SK-N-SH (cell line): ENCODE measurements around the gene CYP27C1. TPM values are rescaled to one million over a fixed set of nuclear protein-coding genes. Genes with fewer than 3 reads are reported as not detected.

ENCODE experiments used
- CTCF ChIA-PET: fragments of 300-600, 350-600 bp; formaldehyde crosslinking; extraction: SDS; loops from one replicate; lab custom pipeline; 2021; lab: Yijun Ruan, JAX
- POLR2A ChIA-PET: fragments of 350-600 bp; sonication (Branson Sonifier 250); formaldehyde crosslinking; extraction: SDS; loops from one replicate; lab custom pipeline; 2020; ENCODE audit warnings: antibody characterized with exemption, inconsistent platforms; lab: Yijun Ruan, JAX
- DNase-seq: peaks from one replicate; pipeline ENCODE4 v3.0.0; 2012
- H2AFZ ChIP-seq: fragments of 200-600 bp; sonication (generic); 2 replicates; pipeline ENCODE4 v1.8.1; 2016; ENCODE audit warnings: antibody characterized with exemption, mild to moderate bottlenecking, low read depth
- H3F3A ChIP-seq: fragments of 200-600 bp; sonication (generic); replicated peaks from 2 replicates; pipeline ENCODE3; 2016; ENCODE audit warnings: antibody characterized with exemption, mild to moderate bottlenecking; ENCODE audit not compliant: insufficient read depth
- H3K27ac ChIP-seq, 2 experiments: fragments of 200-500 bp in 1 of 2; fragments of 200-600 bp in 1 of 2; sonication (Bioruptor generic) in 1 of 2; sonication (generic), shearing (Covaris generic) in 1 of 2; 2 replicates each; pipeline versions ENCODE4 v1.5.1 to v1.6.1; 2014 to 2016; ENCODE audit warnings: low read depth in 2 of 2, inconsistent platforms in 1 of 2, low read length in 1 of 2, mild to moderate bottlenecking in 1 of 2, mixed read lengths in 1 of 2
- H3K27me3 ChIP-seq: fragments of 200-600 bp; sonication (generic), shearing (Covaris generic); 2 replicates; pipeline ENCODE4 v1.6.1; 2016; ENCODE audit warnings: mixed run types; ENCODE audit not compliant: insufficient read depth
- H3K36me3 ChIP-seq, 2 experiments: fragments of 200-500 bp in 1 of 2; fragments of 200-600 bp in 1 of 2; sonication (Bioruptor generic) in 1 of 2; sonication (generic) in 1 of 2; replicated peaks in 1 of 2; 2 replicates each; pipeline versions ENCODE3 to v1.5.1; 2014 to 2016; ENCODE audit warnings: low read length in 1 of 2, mild to moderate bottlenecking in 1 of 2; ENCODE audit not compliant: insufficient read depth in 2 of 2, control insufficient read depth in 1 of 2
- H3K4me1 ChIP-seq, 2 experiments: fragments of 200-500 bp in 1 of 2; fragments of 200-600 bp in 1 of 2; sonication (Bioruptor generic) in 1 of 2; sonication (generic), shearing (Covaris generic) in 1 of 2; 2 replicates each; pipeline versions ENCODE4 v1.5.1 to v1.6.1; 2014 to 2016; ENCODE audit warnings: low read depth in 1 of 2, low read length in 1 of 2, mixed run types in 1 of 2; ENCODE audit not compliant: insufficient read depth in 2 of 2, control insufficient read depth in 1 of 2
- H3K4me2 ChIP-seq: fragments of 200-600 bp; sonication (generic), shearing (Covaris generic); 2 replicates; pipeline ENCODE4 v1.6.1; 2017; ENCODE audit warnings: mixed run types
- H3K4me3 ChIP-seq, 2 experiments: fragments of 200-500 bp in 1 of 2; fragments of 200-600 bp in 1 of 2; sonication (Bioruptor generic) in 1 of 2; sonication (generic), shearing (Covaris generic) in 1 of 2; 2 replicates each; pipeline versions ENCODE4 v1.5.1 to v1.8.1; 2014 to 2016; ENCODE audit warnings: low read depth in 2 of 2, inconsistent platforms in 1 of 2, low read length in 1 of 2, mild to moderate bottlenecking in 1 of 2, mixed read lengths in 1 of 2, moderate library complexity in 1 of 2
- H3K79me2 ChIP-seq: fragments of 200-600 bp; sonication (generic); 2 replicates; pipeline ENCODE4 v1.8.1; 2017; ENCODE audit warnings: mild to moderate bottlenecking; ENCODE audit not compliant: insufficient read depth
- H3K9ac ChIP-seq: fragments of 200-600 bp; sonication (generic); 2 replicates; pipeline ENCODE4 v1.6.1; 2017; ENCODE audit warnings: mixed run types
- H3K9me2 ChIP-seq: fragments of 200-600 bp; sonication (generic); 2 replicates; pipeline ENCODE4 v1.6.1; 2017; ENCODE audit warnings: mixed run types
- H3K9me3 ChIP-seq: fragments of 200-600 bp; sonication (generic); 2 replicates; pipeline ENCODE4 v1.6.1; 2017; ENCODE audit warnings: mixed run types, mild to moderate bottlenecking, moderate library complexity
- H4K20me1 ChIP-seq: fragments of 200-600 bp; sonication (generic); 2 replicates; pipeline ENCODE4 v1.6.1; 2017; ENCODE audit warnings: mild to moderate bottlenecking, mixed run types; ENCODE audit not compliant: insufficient read depth
- ELF1 ChIP-seq: IDR thresholded peaks from 2 replicates; pipeline ENCODE4 v1.4.0; 2012
- EP300 ChIP-seq, 2 experiments: IDR thresholded peaks; 2 replicates each; pipeline versions ENCODE4 v1.4.0 to v1.6.1; 2012; ENCODE audit warnings: borderline replicate concordance in 1 of 2, low read depth in 1 of 2, low read length in 1 of 2
- FOSL2 ChIP-seq: IDR thresholded peaks from 2 replicates; pipeline ENCODE4 v1.4.0; 2012; ENCODE audit warnings: low read depth, mild to moderate bottlenecking, moderate library complexity, borderline replicate concordance
- FOXM1 ChIP-seq: IDR thresholded peaks from 2 replicates; pipeline ENCODE4 v1.4.0; 2012; ENCODE audit warnings: low read depth, mild to moderate bottlenecking
- GATA2 ChIP-seq: sonication (generic); formaldehyde crosslinking; IDR thresholded peaks from 2 replicates; pipeline ENCODE4 v1.5.0; 2020; ENCODE audit warnings: mild to moderate bottlenecking, missing genetic modification reagents
- MXI1 ChIP-seq: IDR thresholded peaks from 2 replicates; pipeline ENCODE4 v1.6.1; 2012; ENCODE audit warnings: mild to moderate bottlenecking, low read depth, low read length, improper control_type of control experiment
- RFX5 ChIP-seq: IDR thresholded peaks from 2 replicates; pipeline ENCODE4 v1.6.1; 2012; ENCODE audit warnings: mild to moderate bottlenecking, improper control_type of control experiment, low read length
- SIN3A ChIP-seq: IDR thresholded peaks from 2 replicates; pipeline ENCODE4 v1.6.1; 2012; ENCODE audit warnings: low read depth, mild to moderate bottlenecking, low read length, moderate library complexity, borderline replicate concordance
- TAF1 ChIP-seq: IDR thresholded peaks from 2 replicates; pipeline ENCODE4 v1.6.1; 2012; ENCODE audit warnings: low read depth, mild to moderate bottlenecking, low read length, moderate library complexity, borderline replicate concordance
- WGBS: methylation state at CpG from one replicate; pipeline ENCODE4 v1.1.6; 2017; ENCODE audit warnings: low lambda C conversion rate; 5-methylcytosine and 5-hydroxymethylcytosine counted together
- polyA plus RNA-seq, 3 experiments: library from polyadenylated mRNA; depleted of rRNA; stranded (reverse); fragments of >200 nt; gene quantifications; 2 replicates each; pipeline ENCODE4 v1.2.3, GENCODE V29; 2012
- TF ChIP-seq, protein P1 (sequence below): IDR thresholded peaks from 2 replicates; pipeline ENCODE4 v1.6.1; 2012; ENCODE audit warnings: mild to moderate bottlenecking, low read depth, low read length, moderate library complexity
- TF ChIP-seq, protein P2 (sequence below): IDR thresholded peaks from 2 replicates; pipeline ENCODE4; 2012
- TF ChIP-seq, protein P3 (sequence below): fragments of 200-600 bp; sonication (generic); IDR thresholded peaks from 2 replicates; pipeline ENCODE4 v1.6.1; 2017; ENCODE audit warnings: antibody characterized with exemption, mild to moderate bottlenecking, moderate library complexity
- TF ChIP-seq, protein P4 (sequence below): IDR thresholded peaks from 2 replicates; pipeline ENCODE4 v1.4.0; 2012; ENCODE audit warnings: low read depth, borderline replicate concordance

The CYP27C1 gene
- polyA plus RNA-seq, 1 of the 3 experiments (the other 2 are of a cell fraction) = not detected

DNA sequence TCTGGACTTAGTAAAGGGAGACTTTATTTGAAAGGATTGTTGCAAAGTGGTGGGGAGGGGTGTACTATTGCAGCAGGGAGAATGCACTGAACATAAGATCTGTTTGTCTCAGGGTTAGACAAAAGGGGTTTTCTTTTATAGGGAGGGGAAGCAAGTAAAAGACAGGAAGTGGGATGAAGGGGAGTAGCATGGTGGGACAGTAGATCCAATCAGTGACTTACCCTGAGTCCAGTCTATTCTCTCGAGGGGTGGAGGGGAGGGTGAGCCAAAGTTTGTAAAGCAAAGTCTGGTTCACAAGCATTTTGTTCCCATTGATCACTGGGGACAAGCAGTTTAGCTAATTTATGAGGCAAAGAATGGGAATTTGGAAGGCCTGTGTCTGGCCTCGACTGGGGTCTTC lies 35.0 kb upstream of the CYP27C1 start:
- no peak overlapping the region for H3K9ac ChIP-seq
- H3K27me3 ChIP-seq = no peaks in the 10 kb centered on the region
- no peaks in the 10 kb centered on the region for H3F3A ChIP-seq
- H3K9me3 ChIP-seq = no peaks in the 10 kb centered on the region
- no peaks in the 10 kb centered on the region for H3K9me2 ChIP-seq
- no peak overlapping the region for H3K27ac ChIP-seq
- WGBS = 86% methylated on average over 2 of the region's 2 CpGs
- DNase-seq = no peak
- CTCF ChIA-PET = no interaction called here
- no peak overlapping the region for H3K4me2 ChIP-seq
- TF ChIP-seq GATA2 (CRISPR knock-in tag) = no peak
- no peak for TF ChIP-seq MXI1
- TF ChIP-seq, protein P1, sequence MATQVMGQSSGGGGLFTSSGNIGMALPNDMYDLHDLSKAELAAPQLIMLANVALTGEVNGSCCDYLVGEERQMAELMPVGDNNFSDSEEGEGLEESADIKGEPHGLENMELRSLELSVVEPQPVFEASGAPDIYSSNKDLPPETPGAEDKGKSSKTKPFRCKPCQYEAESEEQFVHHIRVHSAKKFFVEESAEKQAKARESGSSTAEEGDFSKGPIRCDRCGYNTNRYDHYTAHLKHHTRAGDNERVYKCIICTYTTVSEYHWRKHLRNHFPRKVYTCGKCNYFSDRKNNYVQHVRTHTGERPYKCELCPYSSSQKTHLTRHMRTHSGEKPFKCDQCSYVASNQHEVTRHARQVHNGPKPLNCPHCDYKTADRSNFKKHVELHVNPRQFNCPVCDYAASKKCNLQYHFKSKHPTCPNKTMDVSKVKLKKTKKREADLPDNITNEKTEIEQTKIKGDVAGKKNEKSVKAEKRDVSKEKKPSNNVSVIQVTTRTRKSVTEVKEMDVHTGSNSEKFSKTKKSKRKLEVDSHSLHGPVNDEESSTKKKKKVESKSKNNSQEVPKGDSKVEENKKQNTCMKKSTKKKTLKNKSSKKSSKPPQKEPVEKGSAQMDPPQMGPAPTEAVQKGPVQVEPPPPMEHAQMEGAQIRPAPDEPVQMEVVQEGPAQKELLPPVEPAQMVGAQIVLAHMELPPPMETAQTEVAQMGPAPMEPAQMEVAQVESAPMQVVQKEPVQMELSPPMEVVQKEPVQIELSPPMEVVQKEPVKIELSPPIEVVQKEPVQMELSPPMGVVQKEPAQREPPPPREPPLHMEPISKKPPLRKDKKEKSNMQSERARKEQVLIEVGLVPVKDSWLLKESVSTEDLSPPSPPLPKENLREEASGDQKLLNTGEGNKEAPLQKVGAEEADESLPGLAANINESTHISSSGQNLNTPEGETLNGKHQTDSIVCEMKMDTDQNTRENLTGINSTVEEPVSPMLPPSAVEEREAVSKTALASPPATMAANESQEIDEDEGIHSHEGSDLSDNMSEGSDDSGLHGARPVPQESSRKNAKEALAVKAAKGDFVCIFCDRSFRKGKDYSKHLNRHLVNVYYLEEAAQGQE = no peak
- no peak for TF ChIP-seq FOXM1
- TF ChIP-seq ELF1 = no peak
- TF ChIP-seq, all 33 proteins: peak for 0
- POLR2A ChIA-PET = no interaction called here
- H3K79me2 ChIP-seq = no peaks in the 10 kb centered on the region
- H3K4me1 ChIP-seq = no peaks in the 10 kb centered on the region
- H3K4me3 ChIP-seq = no peak overlapping the region
- peaks cover 16 to 38% of the 10 kb centered on the region in 2 experiments for H3K36me3 ChIP-seq
- no peaks in the 10 kb centered on the region for H4K20me1 ChIP-seq
- no peak overlapping the region for H2AFZ ChIP-seq

DNA sequence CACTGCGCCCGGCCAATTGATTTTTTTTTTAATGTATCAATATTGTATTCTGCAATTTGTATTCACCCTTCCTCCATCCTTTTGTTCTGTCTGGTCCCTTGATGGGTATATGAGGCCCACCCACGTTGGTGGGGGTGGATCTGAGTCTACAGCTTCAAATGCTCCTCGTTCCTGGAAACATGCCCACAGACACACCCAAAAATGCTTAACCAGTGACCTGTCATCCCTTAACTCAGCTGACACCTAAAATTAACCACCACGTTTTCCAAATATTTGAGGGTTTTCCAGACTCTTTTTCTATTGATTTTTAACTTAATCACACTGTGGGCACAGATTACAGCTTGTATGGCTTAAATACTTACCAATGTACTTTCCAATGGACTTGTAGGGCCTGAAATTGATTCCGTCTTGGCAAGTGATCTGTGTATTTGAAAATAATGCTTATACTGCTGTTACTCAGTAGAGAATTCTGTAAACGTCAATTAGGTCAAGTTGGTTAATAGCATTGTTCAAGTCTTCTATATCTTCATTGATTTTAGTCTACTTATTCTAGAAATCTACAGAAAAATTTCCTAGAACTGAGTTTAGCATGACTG lies 34.4 kb upstream of the CYP27C1 start:
- no peak overlapping the region for H3K27ac ChIP-seq
- H3K9ac ChIP-seq = no peak overlapping the region
- H3K4me3 ChIP-seq = no peak overlapping the region
- no peaks in the 10 kb centered on the region for H3K79me2 ChIP-seq
- ChIA-PET POLR2A (no interaction called here), CTCF (interaction anchor here (0.7 kb wide), 1 partner anchor 70 kb away, joined by 3 read pairs; no protein-coding TSS in a partner anchor)
- 80% methylated on average over 7 of the region's 7 CpGs for WGBS
- H3K9me3 ChIP-seq = no peaks in the 10 kb centered on the region
- H3K36me3 ChIP-seq = peaks cover 16 to 32% of the 10 kb centered on the region in 2 experiments
- H4K20me1 ChIP-seq = no peaks in the 10 kb centered on the region
- H3F3A ChIP-seq = no peaks in the 10 kb centered on the region
- no peak for DNase-seq
- H2AFZ ChIP-seq = no peak overlapping the region
- H3K4me1 ChIP-seq = no peaks in the 10 kb centered on the region
- H3K27me3 ChIP-seq = no peaks in the 10 kb centered on the region
- no peaks in the 10 kb centered on the region for H3K9me2 ChIP-seq
- H3K4me2 ChIP-seq = no peak overlapping the region
- TF ChIP-seq FOSL2 (no peak), GATA2 (CRISPR knock-in tag) (no peak), ELF1 (no peak), SIN3A (no peak), RFX5 (no peak), EP300 (IDR thresholded peaks at IDR 0.05; ENCODE audit: borderline replicate concordance in 1 of 2, low read depth in 1 of 2, low read length in 1 of 2) (no peak), TAF1 (no peak)
- TF ChIP-seq, protein P1 = no peak
- TF ChIP-seq, protein P2, sequence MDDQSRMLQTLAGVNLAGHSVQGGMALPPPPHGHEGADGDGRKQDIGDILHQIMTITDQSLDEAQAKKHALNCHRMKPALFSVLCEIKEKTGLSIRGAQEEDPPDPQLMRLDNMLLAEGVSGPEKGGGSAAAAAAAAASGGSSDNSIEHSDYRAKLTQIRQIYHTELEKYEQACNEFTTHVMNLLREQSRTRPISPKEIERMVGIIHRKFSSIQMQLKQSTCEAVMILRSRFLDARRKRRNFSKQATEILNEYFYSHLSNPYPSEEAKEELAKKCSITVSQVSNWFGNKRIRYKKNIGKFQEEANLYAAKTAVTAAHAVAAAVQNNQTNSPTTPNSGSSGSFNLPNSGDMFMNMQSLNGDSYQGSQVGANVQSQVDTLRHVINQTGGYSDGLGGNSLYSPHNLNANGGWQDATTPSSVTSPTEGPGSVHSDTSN = no peak
- TF ChIP-seq, protein P3, sequence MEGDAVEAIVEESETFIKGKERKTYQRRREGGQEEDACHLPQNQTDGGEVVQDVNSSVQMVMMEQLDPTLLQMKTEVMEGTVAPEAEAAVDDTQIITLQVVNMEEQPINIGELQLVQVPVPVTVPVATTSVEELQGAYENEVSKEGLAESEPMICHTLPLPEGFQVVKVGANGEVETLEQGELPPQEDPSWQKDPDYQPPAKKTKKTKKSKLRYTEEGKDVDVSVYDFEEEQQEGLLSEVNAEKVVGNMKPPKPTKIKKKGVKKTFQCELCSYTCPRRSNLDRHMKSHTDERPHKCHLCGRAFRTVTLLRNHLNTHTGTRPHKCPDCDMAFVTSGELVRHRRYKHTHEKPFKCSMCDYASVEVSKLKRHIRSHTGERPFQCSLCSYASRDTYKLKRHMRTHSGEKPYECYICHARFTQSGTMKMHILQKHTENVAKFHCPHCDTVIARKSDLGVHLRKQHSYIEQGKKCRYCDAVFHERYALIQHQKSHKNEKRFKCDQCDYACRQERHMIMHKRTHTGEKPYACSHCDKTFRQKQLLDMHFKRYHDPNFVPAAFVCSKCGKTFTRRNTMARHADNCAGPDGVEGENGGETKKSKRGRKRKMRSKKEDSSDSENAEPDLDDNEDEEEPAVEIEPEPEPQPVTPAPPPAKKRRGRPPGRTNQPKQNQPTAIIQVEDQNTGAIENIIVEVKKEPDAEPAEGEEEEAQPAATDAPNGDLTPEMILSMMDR = no peak
- TF ChIP-seq, protein P4, sequence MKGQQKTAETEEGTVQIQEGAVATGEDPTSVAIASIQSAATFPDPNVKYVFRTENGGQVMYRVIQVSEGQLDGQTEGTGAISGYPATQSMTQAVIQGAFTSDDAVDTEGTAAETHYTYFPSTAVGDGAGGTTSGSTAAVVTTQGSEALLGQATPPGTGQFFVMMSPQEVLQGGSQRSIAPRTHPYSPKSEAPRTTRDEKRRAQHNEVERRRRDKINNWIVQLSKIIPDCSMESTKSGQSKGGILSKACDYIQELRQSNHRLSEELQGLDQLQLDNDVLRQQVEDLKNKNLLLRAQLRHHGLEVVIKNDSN = no peak
